NOMO-1 treated with DMSO at 0.1 percent for 48 hours (cell line): ENCODE results near the gene PRG3.

Source experiments
- DNase-seq: peaks from one replicate; lab custom pipeline; 2025; ENCODE audit not compliant: unreplicated experiment; lab: John Stamatoyannopoulos, UW

PRG3 gene

GRCh38 chr11:57391539-57391938 lies 10.6 kb upstream of the PRG3 start:
- peak; percentile 11 for DNase-seq

GRCh38 chr11:57391111-57391510 lies 10.2 kb upstream of the PRG3 start:
- DNase-seq = no peak

- no peak for DNase-seq
Observed at GRCh38 chr11:57390535-57390934, 9.6 kb upstream of the PRG3 start, which contains the start of gene PRG2. Gene PRG2, minus strand, starts transcription at chr11:57390650. Its CDS starts 706 bp downstream, at chr11:57389944.

- no peak for DNase-seq
Observed at GRCh38 chr11:57387289-57388030, 6.5 kb upstream of the PRG3 start.

GRCh38 chr11:57386178-57386940 lies 5.4 kb upstream of the PRG3 start:
- DNase-seq = no peak

GRCh38 chr11:57379732-57380131 lies 1.2 kb downstream of the PRG3 start:
- no peak for DNase-seq

- no peak for DNase-seq
Observed at GRCh38 chr11:57378186-57378585, 2.8 kb downstream of the PRG3 start.

- no peak for DNase-seq
Observed at GRCh38 chr11:57377107-57377506, 3.8 kb downstream of the PRG3 start.

GRCh38 chr11:57376095-57377090 lies 4.6 kb downstream of the PRG3 start:
- DNase-seq = no peak

- DNase-seq = no peak
Observed at GRCh38 chr11:57375490-57375889, 5.5 kb downstream of the PRG3 start.

- DNase-seq = no peak
Observed at GRCh38 chr11:57374966-57375365, 6.0 kb downstream of the PRG3 start.

- DNase-seq = no peak
Observed at GRCh38 chr11:57373146-57373545, 7.8 kb downstream of the PRG3 start.

GRCh38 chr11:57370941-57371340 lies 10.0 kb downstream of the PRG3 start:
- DNase-seq = no peak

GRCh38 chr11:57370251-57370650 lies 10.7 kb downstream of the PRG3 start:
- no peak for DNase-seq

GRCh38 chr11:57368845-57369232 lies 12.1 kb downstream of the PRG3 start:
- no peak for DNase-seq

GRCh38 chr11:57368106-57368844 lies 12.7 kb downstream of the PRG3 start:
- no peak for DNase-seq

- no peak for DNase-seq
Observed at GRCh38 chr11:57364851-57365660, 15.9 kb downstream of the PRG3 start.

GRCh38 chr11:57363131-57364080 lies 17.5 kb downstream of the PRG3 start:
- DNase-seq = no peak

GRCh38 chr11:57361926-57362325 lies 19.0 kb downstream of the PRG3 start:
- no peak for DNase-seq
